Pulmonary artery endothelial cell (primary cell): ENCODE results near the gene TULP3. TPM values are rescaled to one million over a fixed set of nuclear protein-coding genes. Genes with fewer than 3 reads are reported as not detected.
A peak's percentile ranks its signal among the peaks of the same experiment; 100 is the strongest.

ENCODE experiments used
- DNase-seq: peaks from one replicate; pipeline ENCODE4 v3.0.0-alpha.2; 2011; ENCODE audit warnings: low read depth, low spot score
- total RNA-seq: library from RNA; depleted of rRNA; stranded (reverse); fragments of >200 nt; gene quantifications from 2 replicates; pipeline ENCODE4 v1.2.3, GENCODE V29; 2014

Gene TULP3
- total RNA-seq, 1 donor from 2014 or later: 17.3 TPM

DNA sequence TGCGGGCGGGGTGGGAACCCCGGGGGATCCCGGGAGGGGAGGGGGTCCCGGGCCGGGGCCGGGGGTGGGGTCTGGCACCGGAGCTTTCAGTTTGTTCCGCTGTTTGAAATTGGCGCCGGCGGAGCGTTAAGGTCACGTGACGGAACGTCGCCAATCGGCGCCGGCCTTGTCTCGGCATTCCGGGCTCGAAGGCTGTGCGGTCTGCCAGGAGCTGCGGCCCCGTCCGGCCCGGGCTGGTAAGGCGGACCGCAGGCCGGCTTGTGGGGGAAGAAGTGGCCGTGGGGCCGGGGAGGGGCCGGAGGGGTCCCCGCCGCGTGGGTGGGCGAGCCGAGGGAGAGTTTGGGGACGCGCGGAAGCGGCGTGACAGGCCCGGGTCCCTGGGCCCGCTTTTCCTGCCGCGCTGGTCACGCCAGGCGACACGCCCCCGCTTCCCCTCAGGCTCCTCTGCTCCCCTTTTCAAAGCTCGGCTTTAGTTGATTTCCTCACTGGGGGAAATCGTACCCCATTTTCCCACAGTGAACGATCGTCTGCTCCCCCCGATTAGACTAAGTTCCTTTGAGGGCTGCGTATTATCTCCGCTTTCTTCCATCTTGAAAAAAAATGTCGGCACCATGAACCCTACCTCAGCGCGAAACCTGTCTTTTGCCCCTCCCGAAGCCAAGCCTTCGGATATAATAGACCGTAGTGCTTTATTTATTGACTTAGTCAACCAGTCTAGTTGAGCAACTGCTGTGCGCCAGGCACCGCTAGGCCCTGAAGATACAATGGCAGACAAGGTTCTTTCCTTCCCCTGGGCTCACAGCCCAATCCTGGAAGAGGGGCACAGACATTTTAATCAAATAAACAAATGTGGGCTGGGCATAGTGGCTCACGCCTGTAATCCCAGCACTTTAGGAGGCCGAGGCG, 13.4 kb upstream of the TULP3 start, which contains the start of the genes FOXM1 and RHNO1:
Gene FOXM1 (minus strand): TSS at position 128 of the 906 bp plus-strand sequence. CDS start 2,696 bp downstream, outside the sequence.
Gene RHNO1 (plus strand): TSS at position 177 of the 906 bp plus-strand sequence. CDS start 8,144 bp downstream, outside the sequence.
- DNase-seq: peak; percentile 68

DNA sequence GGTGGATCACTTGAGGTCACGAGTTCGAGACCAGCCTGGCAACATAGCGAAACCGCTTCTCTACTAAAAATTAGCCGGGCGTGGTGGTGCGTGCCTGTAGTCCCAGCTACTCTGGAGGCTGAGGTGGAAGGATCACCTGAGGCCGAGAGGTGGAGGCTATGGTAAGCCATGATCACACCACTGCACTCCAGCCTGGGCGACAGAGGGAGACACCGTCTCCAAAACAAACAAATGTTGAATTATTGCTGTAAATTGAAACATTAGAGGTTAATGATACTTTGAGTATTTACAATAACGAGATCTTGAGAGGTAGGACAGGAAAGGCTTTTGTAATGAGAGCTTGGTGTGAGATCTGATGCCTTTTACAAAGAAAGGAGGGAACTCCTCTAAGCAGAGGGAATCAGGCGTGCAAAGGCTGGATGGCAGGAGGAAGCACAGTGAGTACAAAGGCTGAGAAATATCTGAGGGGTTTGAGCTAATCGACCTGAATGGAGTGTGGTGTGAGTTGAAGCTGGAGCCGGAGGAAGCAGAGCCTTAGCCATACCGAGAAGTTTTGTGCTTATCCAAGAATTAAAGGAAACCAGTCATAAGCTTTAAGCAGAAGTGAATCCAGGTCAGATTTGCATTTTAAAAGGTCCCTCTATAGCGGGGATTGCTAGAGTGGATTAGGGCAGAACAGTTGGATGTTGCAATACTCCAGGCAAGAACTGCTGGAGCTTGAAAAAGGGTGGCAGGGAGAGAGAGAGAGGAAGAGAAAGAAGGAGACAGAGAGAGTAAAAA, 12.5 kb upstream of the TULP3 start:
- no peak for DNase-seq

DNA sequence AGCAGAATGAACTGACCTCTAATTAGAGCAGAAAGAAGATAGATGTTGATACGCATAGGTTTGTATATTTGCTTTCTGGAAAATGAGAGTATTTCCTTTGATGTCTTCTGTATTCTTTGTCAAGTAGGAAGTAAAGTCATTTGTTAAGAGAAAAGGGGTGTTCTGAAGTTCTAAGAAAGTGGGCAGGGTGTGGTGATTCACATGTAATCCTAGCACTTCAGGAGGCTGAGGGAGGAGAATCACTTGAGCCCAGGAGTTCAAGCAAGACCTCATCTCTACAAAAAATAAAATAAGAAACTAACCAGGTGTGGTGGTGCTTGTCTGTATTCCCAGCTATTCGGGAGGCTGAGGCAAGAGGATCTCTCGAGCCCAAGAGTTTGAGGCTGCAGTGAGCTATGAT, 10.8 kb upstream of the TULP3 start:
- DNase-seq: no peak

DNA sequence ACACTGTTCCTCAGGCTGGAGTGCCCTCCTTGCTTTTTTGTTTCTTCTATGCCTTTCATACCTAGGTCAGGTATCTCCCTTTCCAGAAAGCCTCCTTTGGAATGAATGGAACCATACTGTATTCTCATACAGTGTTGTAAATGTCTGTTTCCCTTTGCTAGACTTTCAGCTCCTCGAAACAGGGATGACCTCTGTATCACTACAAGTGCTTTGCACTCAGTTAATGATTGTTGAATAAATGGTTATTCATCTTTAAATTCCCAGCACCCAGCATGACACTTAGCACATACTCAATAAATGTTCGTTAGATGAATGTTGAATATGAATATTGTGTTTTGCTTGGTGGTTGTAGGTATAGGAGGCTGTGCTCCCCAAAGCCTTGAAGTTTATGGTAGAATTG, 5.9 kb upstream of the TULP3 start:
- DNase-seq: no peak

DNA sequence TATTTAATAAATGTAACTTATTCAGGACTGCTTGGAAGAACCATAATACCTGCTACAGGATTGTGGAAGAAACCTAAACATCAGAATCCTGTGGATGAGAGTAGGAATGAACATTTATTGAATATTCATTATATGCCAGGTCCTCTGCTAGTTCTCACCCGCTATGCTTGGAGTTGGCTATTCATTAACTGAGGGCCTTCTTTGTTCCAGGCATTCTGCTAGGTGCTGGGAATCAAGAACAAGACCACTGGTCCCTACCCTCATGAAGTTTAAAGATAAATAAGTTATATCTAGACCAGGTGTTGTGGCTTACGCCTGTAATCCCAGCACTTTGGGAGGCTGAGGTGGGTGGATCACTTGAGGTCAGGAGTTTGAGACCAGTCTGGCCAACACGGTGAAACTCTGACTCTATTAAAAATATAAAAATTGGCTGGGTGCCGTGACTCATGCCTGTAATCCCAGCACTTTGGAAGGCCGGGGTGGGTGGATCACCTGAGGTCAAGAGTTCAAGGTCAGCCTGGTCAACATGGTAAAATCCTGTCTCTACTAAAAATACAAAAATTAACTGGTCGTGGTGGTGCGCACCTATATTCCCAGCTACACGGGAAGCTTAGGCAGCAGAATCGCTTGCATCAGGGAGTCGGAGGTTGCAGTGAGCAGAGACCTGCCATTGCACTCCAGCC, 3.8 kb upstream of the TULP3 start:
- no peak for DNase-seq

DNA sequence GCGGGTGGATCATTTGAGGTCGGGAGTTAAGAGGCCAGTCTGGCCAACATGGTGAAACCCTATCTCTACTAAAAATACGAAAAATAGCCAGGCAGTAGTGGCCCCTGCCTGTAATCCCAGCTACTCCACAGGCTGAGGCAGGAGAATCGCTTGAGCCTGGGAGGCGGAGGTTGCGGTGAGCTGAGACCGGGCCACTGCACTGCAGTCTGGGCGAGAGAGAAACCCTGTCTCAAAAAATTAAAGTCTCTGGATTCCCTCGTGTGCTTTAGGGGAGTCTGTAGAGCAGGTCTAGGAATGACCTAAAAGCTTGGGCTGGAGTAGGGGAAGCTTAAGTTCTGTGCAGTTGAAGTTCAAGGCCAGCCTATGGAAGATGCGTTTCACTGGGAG, 697 bp upstream of the TULP3 start:
- no peak for DNase-seq

DNA sequence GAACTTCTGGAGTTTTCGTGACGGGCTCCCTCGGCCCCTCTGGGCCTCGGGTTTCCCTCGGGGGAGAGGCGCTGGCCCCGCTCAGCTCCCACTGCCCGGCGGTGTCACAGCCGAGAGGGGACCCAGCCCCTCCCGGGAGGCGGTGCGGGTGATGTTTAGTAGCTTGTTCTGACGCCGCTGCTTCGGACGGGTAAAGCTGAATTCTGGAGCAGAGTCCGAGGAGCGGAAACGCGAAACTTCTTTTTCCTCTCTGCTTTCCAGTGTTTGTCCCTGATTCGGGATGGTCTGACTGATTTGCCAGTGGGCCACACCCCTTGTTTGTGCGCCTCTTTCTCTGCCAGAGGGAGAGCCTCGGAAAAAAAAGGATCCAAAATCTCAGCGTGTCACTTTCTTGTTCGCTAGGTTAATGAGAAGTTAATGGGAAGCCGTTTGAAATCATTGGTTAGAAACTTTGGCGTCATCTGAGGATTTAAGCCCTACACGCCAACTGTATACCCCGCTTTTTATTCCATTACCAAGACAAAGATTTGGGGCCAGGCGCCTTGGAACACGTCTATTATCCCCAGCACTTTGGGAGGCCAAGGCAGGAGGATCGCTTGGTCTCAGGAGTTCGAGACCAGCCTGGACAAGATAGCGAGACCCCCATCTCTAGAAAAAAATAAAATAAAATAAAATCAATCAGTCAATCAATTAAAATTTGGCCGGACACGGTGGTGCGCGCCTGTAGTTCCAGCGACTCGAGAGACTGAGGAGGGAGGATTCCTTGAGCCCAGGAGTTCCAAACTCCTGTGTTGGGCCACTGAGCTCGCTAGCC, 756 bp downstream of the TULP3 start:
- no peak for DNase-seq

DNA sequence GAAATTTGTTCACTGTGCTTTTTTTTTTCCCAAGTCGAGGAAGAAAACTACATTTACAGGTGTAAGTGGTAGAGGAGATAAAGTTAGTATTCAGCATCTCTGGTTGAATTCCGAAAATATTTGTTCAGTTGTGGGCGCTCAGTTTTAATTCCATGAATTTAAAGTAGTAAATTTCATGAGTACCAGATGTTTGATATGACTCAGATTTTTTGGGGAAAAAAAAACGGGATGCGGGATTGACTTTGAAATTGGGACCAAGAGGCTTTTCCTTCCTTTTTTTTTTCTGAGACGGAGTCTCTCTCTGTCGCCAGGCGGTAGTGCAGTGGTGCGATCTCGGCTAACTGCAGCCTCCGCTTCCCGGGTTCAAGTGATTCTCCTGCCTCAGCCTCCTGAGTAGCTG, 1.6 kb downstream of the TULP3 start:
- DNase-seq: no peak

DNA sequence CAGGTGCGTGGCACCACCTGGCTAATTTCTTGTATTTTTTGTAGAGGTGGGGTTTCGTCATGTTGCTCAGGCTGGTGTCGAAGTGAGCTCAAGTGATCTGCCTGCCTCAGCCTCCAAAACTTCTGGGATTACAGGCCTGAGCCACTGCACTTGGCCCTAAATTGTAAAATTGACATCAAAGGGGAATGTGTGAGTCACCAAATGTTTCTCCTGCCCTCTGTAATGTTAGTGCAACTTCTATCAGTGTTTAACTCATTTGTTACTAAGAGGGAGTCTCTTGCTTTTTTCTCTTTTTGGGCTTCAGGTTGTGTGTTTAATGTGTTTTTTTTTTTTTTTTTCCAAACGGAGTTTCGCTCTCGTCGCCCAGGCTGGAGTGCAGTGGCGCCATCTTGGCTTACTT, 2.3 kb downstream of the TULP3 start:
- DNase-seq: no peak

DNA sequence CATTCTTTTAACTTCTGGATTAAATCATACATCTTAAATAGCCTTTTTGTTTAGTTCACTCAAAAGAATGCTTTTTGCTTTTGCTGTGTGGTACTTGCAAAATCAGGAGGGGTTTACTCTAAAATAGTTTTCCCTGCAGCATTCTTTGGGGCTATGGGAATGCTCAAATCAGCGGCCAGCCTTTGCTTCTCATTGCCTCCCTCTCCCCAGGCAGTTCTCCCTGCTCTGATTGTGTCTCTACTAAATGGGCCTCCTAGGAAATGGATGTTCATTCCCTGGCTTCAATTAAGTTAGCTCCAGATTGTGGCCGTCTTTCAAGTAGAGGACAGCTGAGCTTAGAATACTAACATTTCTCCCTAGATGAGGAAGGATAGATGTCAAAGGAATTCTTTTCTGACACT, 4.4 kb downstream of the TULP3 start:
- no peak for DNase-seq

DNA sequence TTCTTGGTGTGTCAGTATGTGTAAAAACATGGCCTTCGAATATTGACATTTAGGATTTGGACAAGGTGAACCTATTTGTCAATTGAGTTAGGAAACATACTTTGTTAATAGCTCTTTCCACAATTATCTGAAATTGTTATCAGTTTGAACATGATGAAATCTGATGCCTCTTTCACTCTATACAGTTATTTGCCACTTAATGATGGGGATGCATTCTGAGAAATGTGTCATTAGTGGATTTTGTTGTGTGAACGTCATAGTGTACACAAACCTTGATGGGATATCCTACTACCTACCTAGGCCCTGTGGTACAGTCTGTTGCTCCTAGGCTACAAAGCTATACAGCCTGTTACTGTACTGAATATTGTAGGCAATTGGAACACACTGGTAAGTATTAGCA, 4.8 kb downstream of the TULP3 start:
- no peak for DNase-seq

DNA sequence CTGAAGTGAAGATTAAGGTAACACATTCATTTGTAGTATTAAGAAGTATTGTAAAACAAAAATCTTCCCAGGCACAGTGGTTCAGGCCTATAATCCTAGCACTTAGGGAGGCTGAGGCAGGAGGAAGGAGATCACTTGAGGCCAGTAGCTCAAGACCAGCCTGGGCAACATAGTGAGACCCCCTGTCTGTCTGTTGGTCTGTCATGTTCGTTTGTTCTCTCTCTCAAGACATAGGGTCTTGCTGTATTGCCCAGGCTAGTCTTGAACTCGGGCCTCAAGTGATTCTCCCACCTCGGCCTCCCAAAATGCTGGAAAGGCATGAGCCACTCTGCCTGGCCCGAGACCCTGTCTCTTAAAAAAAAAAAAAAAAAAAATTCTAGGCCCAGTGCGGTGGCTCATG, 6.7 kb downstream of the TULP3 start:
- no peak for DNase-seq

DNA sequence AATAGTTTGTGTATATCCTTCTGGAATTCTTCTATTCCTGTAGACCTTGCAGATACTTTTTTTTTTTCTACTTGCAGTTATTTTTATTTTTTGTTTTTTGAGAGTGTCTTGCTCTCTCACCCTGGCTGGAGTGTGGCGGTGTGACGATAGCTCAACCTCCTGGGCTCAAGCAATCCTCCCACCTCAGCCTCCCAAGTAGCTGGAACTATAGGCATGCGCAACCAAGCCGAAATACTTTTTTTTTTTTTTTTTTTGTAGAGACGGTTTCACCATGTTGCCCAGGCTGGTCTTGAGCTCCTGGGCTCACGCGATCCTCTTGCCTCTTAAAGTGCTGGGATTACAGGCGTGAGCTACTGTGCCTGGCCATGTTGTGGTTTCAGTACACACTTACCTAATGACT, 10.0 kb downstream of the TULP3 start:
- DNase-seq: no peak

DNA sequence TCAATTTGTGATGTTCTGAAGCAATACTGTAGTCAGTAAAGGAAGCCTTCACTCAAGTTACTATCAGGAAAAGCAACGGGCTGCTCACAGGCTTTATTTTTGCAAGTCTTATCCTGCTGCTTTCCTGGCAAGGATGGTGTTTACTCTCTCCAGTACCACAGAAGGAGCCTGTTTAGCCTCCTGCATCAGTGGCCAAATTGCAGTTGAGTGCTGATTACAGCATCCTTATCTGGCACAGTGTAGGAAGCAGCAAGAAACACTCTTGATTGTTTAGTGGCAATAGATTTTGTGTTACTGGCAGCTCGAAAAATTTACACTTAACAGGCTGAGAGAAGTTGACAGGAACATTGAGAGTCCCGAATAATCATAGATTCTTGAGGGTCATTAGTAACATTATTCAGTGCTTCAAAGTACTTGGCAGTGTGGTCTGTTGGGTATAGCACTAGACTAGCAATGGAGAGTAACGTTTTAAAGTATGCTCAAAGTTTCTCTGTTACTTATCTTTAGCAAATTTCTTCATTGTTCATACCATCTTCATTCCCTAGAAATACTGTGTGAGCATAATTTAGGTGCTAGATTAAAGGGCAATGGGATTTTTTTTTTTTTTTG, 11.7 kb downstream of the TULP3 start:
- no peak for DNase-seq

DNA sequence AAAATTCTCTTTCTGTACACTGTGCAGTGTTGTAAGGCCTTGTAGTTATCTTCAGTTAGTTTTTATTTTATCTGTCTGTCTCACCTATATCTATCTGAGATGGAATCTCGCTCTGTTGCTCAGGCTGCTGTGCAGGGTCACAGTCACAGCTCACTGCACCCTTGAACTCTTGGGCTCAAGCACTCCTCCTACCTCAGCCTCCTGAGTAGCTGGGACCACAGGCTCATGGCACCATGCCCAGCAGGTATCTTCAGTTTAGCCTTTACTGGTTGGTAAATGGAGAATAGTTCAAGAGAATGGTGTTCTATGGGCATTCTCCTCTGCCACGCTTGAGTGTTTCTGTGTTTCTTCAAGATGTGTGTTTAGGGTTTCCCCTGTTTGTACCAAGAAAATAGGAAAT, 13.6 kb downstream of the TULP3 start:
- DNase-seq: no peak

DNA sequence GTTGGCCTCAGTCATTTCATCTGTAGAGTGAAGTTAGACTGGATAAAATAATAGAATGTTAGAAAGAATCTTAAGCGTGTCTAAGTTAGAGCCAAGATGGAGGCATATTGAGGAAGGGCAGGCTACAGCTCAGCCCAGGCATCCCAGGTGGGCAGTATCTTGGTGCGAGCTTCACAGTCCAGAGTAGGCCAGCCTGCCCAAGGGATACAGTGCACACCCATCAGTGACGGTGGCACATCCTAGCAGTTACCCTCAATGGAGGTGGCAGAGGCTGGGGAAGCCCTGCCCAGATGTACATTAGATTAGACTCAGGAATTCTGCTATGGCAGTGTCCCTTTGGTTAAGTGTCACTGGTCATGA, 21.5 kb downstream of the TULP3 start:
- DNase-seq: no peak

DNA sequence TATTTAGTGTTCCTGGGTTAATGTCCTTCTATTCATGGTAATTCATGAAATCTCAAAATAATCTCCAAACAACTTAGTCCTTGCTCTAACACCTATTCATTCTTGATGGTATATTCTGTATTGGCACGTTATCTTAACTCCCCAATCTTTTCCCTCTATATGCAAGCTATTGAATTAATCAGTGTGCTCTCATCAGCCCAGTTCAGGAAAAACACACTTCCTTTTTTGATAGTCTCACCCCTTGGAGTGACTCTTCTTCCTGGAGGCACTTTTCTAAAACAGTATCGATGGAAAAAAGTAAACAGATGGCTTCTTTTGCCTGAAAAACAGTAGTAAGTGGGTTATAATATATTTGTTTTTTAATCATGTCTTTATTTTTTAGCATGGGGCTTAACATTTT, 28.6 kb downstream of the TULP3 start:
- DNase-seq: peak; percentile 24

DNA sequence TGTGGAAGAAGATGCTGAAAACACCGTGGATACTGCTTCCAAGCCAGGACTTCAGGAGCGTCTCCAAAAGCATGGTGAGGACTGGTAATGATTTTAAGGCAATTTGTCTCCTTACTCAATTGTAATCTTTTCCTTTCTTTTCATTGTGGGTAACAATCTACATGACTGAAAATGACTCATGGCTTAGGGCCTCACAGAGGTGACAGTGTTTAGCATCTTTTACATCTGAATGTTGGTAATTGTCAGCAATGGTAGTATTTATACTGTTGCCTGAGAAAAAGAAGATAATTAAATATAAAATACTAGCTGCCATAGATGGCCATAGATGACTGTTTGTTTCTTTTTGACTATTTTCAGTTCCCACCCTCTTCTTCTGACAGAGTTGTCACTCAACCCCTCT, 31.6 kb downstream of the TULP3 start:
- DNase-seq: no peak

DNA sequence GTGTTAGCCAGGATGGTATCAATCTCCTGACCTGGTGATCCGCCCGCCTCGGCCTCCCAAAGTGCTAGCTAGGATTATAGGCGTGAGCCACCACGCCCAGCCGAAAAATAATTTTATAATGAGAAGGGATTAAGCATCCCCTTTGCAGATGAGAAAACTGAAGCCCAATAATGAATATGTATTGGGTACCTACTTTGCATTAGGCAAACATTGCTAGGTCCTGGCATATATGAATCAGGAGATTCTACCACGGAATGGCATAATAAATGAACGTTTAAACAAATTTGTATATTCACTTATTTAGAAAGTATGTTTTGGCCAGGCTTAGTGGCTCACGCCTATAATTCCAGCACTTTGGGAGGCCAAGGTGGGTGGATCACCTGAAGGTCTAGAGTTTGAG, 32.4 kb downstream of the TULP3 start:
- DNase-seq: no peak

DNA sequence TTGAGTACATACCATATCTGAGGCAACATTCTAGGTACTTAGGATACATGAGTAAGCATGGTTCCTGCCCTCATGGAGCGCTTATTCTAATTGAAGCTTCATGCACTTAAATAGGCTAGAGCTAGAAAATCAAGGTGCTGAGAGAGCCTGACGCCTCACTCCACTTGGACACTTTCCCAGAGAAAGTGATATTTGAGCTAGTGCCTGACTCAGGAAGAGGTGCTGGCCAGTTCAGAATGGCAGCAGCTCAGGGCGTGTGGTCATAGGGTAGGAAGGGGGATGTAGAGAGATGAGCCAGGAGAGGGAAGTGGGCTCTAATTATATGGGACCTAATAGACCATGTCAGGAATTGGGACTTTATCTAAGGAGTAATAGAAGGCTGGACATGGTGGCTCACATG, 33.3 kb downstream of the TULP3 start:
- DNase-seq: no peak
